Smooth muscle cell of the brain vasculature (primary cell): ENCODE results near the gene MARCHF3.
"Not testable (repeated sequence)": the region's sequence is repeated elsewhere in the genome, so short reads cannot be mapped to it uniquely, and the experiment has no call there.

ENCODE experiments used
- DNase-seq: peaks from one replicate; pipeline ENCODE4 v3.0.0-alpha.2; 2012; ENCODE audit warnings: low read depth, low spot score

The MARCHF3 gene

GRCh38 chr5:126918615-126918957 lies 111.8 kb downstream of the MARCHF3 start:
- DNase-seq: no peak

GRCh38 chr5:126917918-126918614 lies 112.3 kb downstream of the MARCHF3 start:
- no peak for DNase-seq

- DNase-seq: no peak
Measured at GRCh38 chr5:126915496-126915895, 114.9 kb downstream of the MARCHF3 start.

GRCh38 chr5:126914801-126915436 lies 115.4 kb downstream of the MARCHF3 start:
- no peak for DNase-seq

- no peak for DNase-seq
Measured at GRCh38 chr5:126912616-126913200, 117.7 kb downstream of the MARCHF3 start.

- DNase-seq: no peak
Measured at GRCh38 chr5:126911986-126912385, 118.4 kb downstream of the MARCHF3 start.

GRCh38 chr5:126909856-126910255 lies 120.5 kb downstream of the MARCHF3 start:
- no peak for DNase-seq

GRCh38 chr5:126904407-126904806 lies 126.0 kb downstream of the MARCHF3 start:
- not testable (repeated sequence) for DNase-seq

GRCh38 chr5:126900796-126901195 lies 129.6 kb downstream of the MARCHF3 start:
- no peak for DNase-seq

- no peak for DNase-seq
Measured at GRCh38 chr5:126899476-126899875, 130.9 kb downstream of the MARCHF3 start.

- DNase-seq: no peak
Measured at GRCh38 chr5:126897851-126898630, 132.3 kb downstream of the MARCHF3 start.

- DNase-seq: no peak
Measured at GRCh38 chr5:126896170-126896702, 134.1 kb downstream of the MARCHF3 start.

GRCh38 chr5:126895712-126896111 lies 134.6 kb downstream of the MARCHF3 start:
- DNase-seq: not testable (repeated sequence)

- DNase-seq: not testable (repeated sequence)
Measured at GRCh38 chr5:126890414-126890813, 139.9 kb downstream of the MARCHF3 start.

GRCh38 chr5:126888175-126888574 lies 142.2 kb downstream of the MARCHF3 start:
- no peak for DNase-seq

GRCh38 chr5:126884269-126884819 lies 146.0 kb downstream of the MARCHF3 start:
- DNase-seq: no peak

GRCh38 chr5:126883564-126884245 lies 146.7 kb downstream of the MARCHF3 start:
- DNase-seq: no peak

- DNase-seq: no peak
Measured at GRCh38 chr5:126881821-126882600, 148.3 kb downstream of the MARCHF3 start.

- no peak for DNase-seq
Measured at GRCh38 chr5:126878634-126879033, 151.7 kb downstream of the MARCHF3 start.

- DNase-seq: no peak
Measured at GRCh38 chr5:126878085-126878484, 152.3 kb downstream of the MARCHF3 start.
